ENCODE data around the gene EYS.

- TF ChIP-seq MXI1 (IDR thresholded peaks at IDR 0.05; ENCODE audit: low read depth, low read length) = no peak
- TF ChIP-seq CTCF (IDR thresholded peaks at IDR 0.05) = no peak
- TF ChIP-seq FOXM1 (IDR thresholded peaks at IDR 0.05; ENCODE audit: low read depth) = no peak
- TF ChIP-seq EZH2phosphoT487 (IDR thresholded peaks at IDR 0.05; ENCODE audit: borderline replicate concordance, low read depth) = no peak
- no peak for TF ChIP-seq TAF1 (IDR thresholded peaks at IDR 0.05; ENCODE audit: borderline replicate concordance, low read depth, low read length)
- TF ChIP-seq EP300 (IDR thresholded peaks at IDR 0.05; ENCODE audit: borderline replicate concordance in 1 of 2, low read depth in 1 of 2, low read length in 1 of 2) = no peak
- no peak for TF ChIP-seq MAX (IDR thresholded peaks at IDR 0.05; ENCODE audit: low read depth)
- TF ChIP-seq USF2 (IDR thresholded peaks at IDR 0.05; ENCODE audit: borderline replicate concordance, low read depth, low read length) = no peak
- no peak for TF ChIP-seq TEAD4 (IDR thresholded peaks at IDR 0.05; ENCODE audit: borderline replicate concordance, insufficient read depth)
- no peak for TF ChIP-seq SIN3A (IDR thresholded peaks at IDR 0.05; ENCODE audit: borderline replicate concordance, low read depth, low read length)
- no peak for TF ChIP-seq RXRA (IDR thresholded peaks at IDR 0.05; ENCODE audit: borderline replicate concordance, low read depth)
- no peak for TF ChIP-seq NRF1 (IDR thresholded peaks at IDR 0.05; ENCODE audit: low read depth, low read length)
- no peak for TF ChIP-seq GABPA (IDR thresholded peaks at IDR 0.05; ENCODE audit: low read depth)
- TF ChIP-seq RAD21 (IDR thresholded peaks at IDR 0.05; ENCODE audit: low read length) = no peak
Observed at GRCh38 chr6:64861039-64861651, 845.9 kb downstream of the EYS start.

All from SK-N-SH (cell line).